G401 (cell line): ENCODE data around the gene NDFIP1. TPM values are rescaled to one million over a fixed set of nuclear protein-coding genes. Genes with fewer than 3 reads are reported as not detected.
"Not testable (repeated sequence)": the region's sequence is repeated elsewhere in the genome, so short reads cannot be mapped to it uniquely, and the experiment has no call there.

ENCODE experiments used
- DNase-seq: peaks from one replicate; pipeline ENCODE4 v3.0.0-alpha.2; 2015; ENCODE audit warnings: low spot score
- in situ Hi-C: cut with HindIII; loops from 2 replicates; pipeline ENCODE4 v1.10.0; 2016; ENCODE audit warnings: low sequenced_read_pairs, mixed read lengths
- total RNA-seq: library from RNA; depleted of rRNA; stranded (reverse); fragments of >200 nt; shearing (Covaris generic); gene quantifications from 2 replicates; pipeline ENCODE4 v1.2.3, GENCODE V29; 2014

Gene NDFIP1
- total RNA-seq, 1 experiment from 2014 or later = 87.1 TPM

- in situ Hi-C loops, DNase-seq: not testable (repeated sequence)
These were observed 19.6 kb upstream of the NDFIP1 start for GRCh38 chr5:142088855-142089479.

- in situ Hi-C loops = no loop called here
- no peak for DNase-seq
These were observed 17.6 kb upstream of the NDFIP1 start for GRCh38 chr5:142091012-142091411.

- no peak for DNase-seq
- in situ Hi-C loops = no loop called here
These were observed 16.7 kb upstream of the NDFIP1 start for GRCh38 chr5:142091922-142092321.

GRCh38 chr5:142095035-142095434 lies 13.5 kb upstream of the NDFIP1 start:
- no peak for DNase-seq
- in situ Hi-C loops = no loop called here

GRCh38 chr5:142095651-142096330 lies 12.8 kb upstream of the NDFIP1 start:
- in situ Hi-C loops = no loop called here
- DNase-seq = no peak

- DNase-seq = no peak
- in situ Hi-C loops = no loop called here
These were observed 12.2 kb upstream of the NDFIP1 start for GRCh38 chr5:142096382-142096781.

GRCh38 chr5:142097681-142098080 lies 10.9 kb upstream of the NDFIP1 start:
- in situ Hi-C loops = no loop called here
- DNase-seq = no peak

- in situ Hi-C loops = no loop called here
- no peak for DNase-seq
These were observed 10.3 kb upstream of the NDFIP1 start for GRCh38 chr5:142098275-142098674.

- in situ Hi-C loops = no loop called here
These were observed 9.6 kb upstream of the NDFIP1 start for GRCh38 chr5:142098931-142099330.

GRCh38 chr5:142100307-142100706 lies 8.3 kb upstream of the NDFIP1 start:
- DNase-seq = no peak
- in situ Hi-C loops = no loop called here

More at GRCh38 chr5:142098931-142099330, 9.6 kb upstream of the NDFIP1 start:
- DNase-seq = no peak

GRCh38 chr5:142102980-142103740 lies 5.4 kb upstream of the NDFIP1 start:
- DNase-seq = no peak
- in situ Hi-C loops = no loop called here

- in situ Hi-C loops = no loop called here
- no peak for DNase-seq
These were observed 4.1 kb upstream of the NDFIP1 start for GRCh38 chr5:142104491-142104890.

GRCh38 chr5:142106061-142106460 lies 2.5 kb upstream of the NDFIP1 start:
- in situ Hi-C loops = no loop called here

GRCh38 chr5:142107036-142107735 lies 1.4 kb upstream of the NDFIP1 start:
- in situ Hi-C loops = no loop called here
- DNase-seq = no peak

More at GRCh38 chr5:142106061-142106460, 2.5 kb upstream of the NDFIP1 start:
- DNase-seq = no peak

- in situ Hi-C loops = no loop called here
These were observed 695 bp upstream of the NDFIP1 start for GRCh38 chr5:142107736-142108431.

GRCh38 chr5:142109331-142110045 lies 909 bp downstream of the NDFIP1 start:
- in situ Hi-C loops = no loop called here
- DNase-seq = peak; percentile 55

More at GRCh38 chr5:142107736-142108431, 695 bp upstream of the NDFIP1 start:
- no peak for DNase-seq

- DNase-seq = peak; percentile 60
- in situ Hi-C loops = no loop called here
These were observed 1.5 kb downstream of the NDFIP1 start for GRCh38 chr5:142110046-142110531.

- in situ Hi-C loops = no loop called here
- DNase-seq = no peak
These were observed 2.6 kb downstream of the NDFIP1 start for GRCh38 chr5:142110988-142111687.
